ENCODE results near the gene DYNLT3. TPM values are rescaled to one million over a fixed set of nuclear protein-coding genes. Genes with fewer than 3 reads are reported as not detected.

The DYNLT3 gene
- total RNA-seq, 1 experiment from 2014 or later, result 5.7 TPM

DNA sequence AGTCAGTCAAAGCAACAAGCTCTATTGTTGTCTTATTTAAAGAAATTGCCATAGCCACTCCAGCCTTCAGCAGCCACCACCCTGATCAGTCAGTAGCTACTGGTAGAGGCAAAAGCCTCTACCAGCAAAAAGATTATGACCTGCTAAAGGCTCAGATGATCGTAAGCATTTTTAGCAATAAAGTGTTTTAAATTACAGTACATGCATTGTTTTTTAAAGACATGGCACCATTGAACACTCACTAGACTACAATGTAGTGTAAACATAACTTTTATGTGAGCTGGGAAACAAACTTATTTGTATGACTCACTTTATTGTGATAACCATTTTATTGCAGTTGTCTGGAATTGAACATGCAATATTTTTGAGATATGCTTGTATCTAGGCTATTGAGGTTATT, 32.3 kb upstream of the DYNLT3 start:
- no peak overlapping the region for H2AFZ ChIP-seq (ENCODE audit: low read length)
- no CpG with 5 or more reads among the region's 1 CpG for WGBS (ENCODE audit: extremely low coverage, insufficient read length, low lambda C conversion rate)
- no peak overlapping the region for H3K27ac Mint-ChIP-seq
- no peaks in the 10 kb centered on the region for H3K27me3 Mint-ChIP-seq (ENCODE audit: low read depth)
- H3K23ac ChIP-seq (ENCODE audit: insufficient read length, low read depth, low read length), result no peak overlapping the region
- H3K4ac ChIP-seq (ENCODE audit: low read depth, low read length), result no peak overlapping the region
- H3K14ac ChIP-seq (ENCODE audit: insufficient read depth, low read length), result no peak overlapping the region
- no peak for DNase-seq
- H3K23me2 ChIP-seq (ENCODE audit: insufficient read length, low read depth, low read length, poor library complexity, severe bottlenecking), result no peaks in the 10 kb centered on the region
- no peak overlapping the region for H2BK120ac ChIP-seq (ENCODE audit: low read depth, low read length, poor library complexity, severe bottlenecking)
- no peaks in the 10 kb centered on the region for H3K79me1 ChIP-seq (ENCODE audit: insufficient read depth, low read depth, low read length, poor library complexity, severe bottlenecking)
- H3K4me2 ChIP-seq (ENCODE audit: insufficient read depth, insufficient read length, low read length), result no peak overlapping the region
- H3K27ac ChIP-seq (ENCODE audit: insufficient read length, low read depth, low read length), result no peak overlapping the region
- no peaks in the 10 kb centered on the region for H4K20me1 ChIP-seq (ENCODE audit: control insufficient read depth, insufficient read depth, insufficient read length)
- H2AK5ac ChIP-seq (ENCODE audit: insufficient read length, low read length), result no peak overlapping the region
- H2BK5ac ChIP-seq (ENCODE audit: insufficient read length, low read length), result no peak overlapping the region
- H3K4me1 Mint-ChIP-seq, result peaks cover 3 to 8% of the 10 kb centered on the region in 2 experiments; a peak in 3 of 4 replicates
- no peaks in the 10 kb centered on the region for H3K27me3 ChIP-seq (ENCODE audit: insufficient read depth, low read length)
- no peaks in the 10 kb centered on the region for H3K9me3 ChIP-seq (ENCODE audit: control insufficient read depth, low read depth, low read length)
- H2BK12ac ChIP-seq (ENCODE audit: insufficient read length, low read depth, low read length), result no peak overlapping the region
- no peak overlapping the region for H4K8ac ChIP-seq (replicated peaks; ENCODE audit: insufficient read length, low read depth, low read length)
- no peak overlapping the region for H3K18ac ChIP-seq (ENCODE audit: insufficient read length, low read depth, low read length)
- no peak overlapping the region for H2BK20ac ChIP-seq (ENCODE audit: low read depth, low read length, poor library complexity, severe bottlenecking)
- H3K9me3 Mint-ChIP-seq, result peaks cover 59 to 67% of the 10 kb centered on the region in 2 experiments
- no peak overlapping the region for H3K56ac ChIP-seq (ENCODE audit: insufficient read length, low read depth, low read length)
- TF ChIP-seq, protein P1, sequence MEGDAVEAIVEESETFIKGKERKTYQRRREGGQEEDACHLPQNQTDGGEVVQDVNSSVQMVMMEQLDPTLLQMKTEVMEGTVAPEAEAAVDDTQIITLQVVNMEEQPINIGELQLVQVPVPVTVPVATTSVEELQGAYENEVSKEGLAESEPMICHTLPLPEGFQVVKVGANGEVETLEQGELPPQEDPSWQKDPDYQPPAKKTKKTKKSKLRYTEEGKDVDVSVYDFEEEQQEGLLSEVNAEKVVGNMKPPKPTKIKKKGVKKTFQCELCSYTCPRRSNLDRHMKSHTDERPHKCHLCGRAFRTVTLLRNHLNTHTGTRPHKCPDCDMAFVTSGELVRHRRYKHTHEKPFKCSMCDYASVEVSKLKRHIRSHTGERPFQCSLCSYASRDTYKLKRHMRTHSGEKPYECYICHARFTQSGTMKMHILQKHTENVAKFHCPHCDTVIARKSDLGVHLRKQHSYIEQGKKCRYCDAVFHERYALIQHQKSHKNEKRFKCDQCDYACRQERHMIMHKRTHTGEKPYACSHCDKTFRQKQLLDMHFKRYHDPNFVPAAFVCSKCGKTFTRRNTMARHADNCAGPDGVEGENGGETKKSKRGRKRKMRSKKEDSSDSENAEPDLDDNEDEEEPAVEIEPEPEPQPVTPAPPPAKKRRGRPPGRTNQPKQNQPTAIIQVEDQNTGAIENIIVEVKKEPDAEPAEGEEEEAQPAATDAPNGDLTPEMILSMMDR (conservative IDR thresholded peaks at IDR 0.05), result no peak
- H2BK15ac ChIP-seq (ENCODE audit: low read depth, low read length), result no peak overlapping the region
- no peaks in the 10 kb centered on the region for H3K4me1 ChIP-seq (ENCODE audit: insufficient read depth, low read length)
- H3T11ph ChIP-seq (ENCODE audit: low read length), result no peak overlapping the region
- no peak overlapping the region for H4K5ac ChIP-seq (ENCODE audit: insufficient read length, low read depth, low read length)
- no peak overlapping the region for H4K91ac ChIP-seq (ENCODE audit: insufficient read length, low read depth, low read length)
- no peaks in the 10 kb centered on the region for H3K79me2 ChIP-seq (ENCODE audit: insufficient read depth, low read length)
- no peak overlapping the region for H3K4me3 Mint-ChIP-seq
- H3K9ac ChIP-seq (ENCODE audit: extremely low read depth, insufficient read length, low read length), result no peak overlapping the region
- peaks cover 0 to 4% (median 0%) of the 10 kb centered on the region in 3 experiments; a peak in 3 of 7 replicates for H3K36me3 Mint-ChIP-seq (ENCODE audit: insufficient read depth in 1 of 3, low read depth in 3 of 3)
